Erythroblast (primary cell): ENCODE results near the gene SH3TC2.

ENCODE experiments used
- GATA1 ChIP-seq: IDR thresholded peaks from 2 replicates; pipeline ENCODE4 v1.6.1; 2011; ENCODE audit warnings: low read depth, mild to moderate bottlenecking, control low read depth, low read length, moderate library complexity
- POLR2A ChIP-seq: IDR thresholded peaks from 2 replicates; pipeline ENCODE4 v1.6.1; 2011; ENCODE audit warnings: mild to moderate bottlenecking, low read length

DNA sequence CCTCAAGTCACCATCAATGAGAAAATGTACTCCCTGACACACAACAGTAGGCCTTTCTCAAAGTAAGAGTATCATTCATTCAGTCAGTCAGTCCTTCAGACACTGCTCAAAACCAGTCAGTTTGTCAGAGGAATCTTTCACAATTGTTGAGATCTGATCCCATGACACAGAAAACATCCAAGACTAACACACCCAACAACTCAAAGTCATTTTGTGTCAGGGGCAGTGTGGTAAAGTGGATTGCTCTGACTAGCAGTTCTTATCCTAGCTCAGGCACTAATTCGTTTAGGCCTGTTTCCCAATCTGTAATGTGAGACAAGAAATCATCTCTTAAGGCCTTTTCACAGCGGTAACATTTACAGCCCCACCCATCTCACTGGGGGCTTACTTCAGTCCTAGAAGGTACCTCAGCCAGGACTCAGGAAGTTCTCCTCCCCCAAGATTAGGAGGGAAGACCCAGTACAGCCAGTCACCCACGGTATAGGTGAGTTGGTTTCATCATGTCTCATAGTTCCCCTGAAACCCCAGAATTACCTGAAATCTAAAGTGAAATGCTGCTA, 31.9 kb downstream of the SH3TC2 start:
- TF ChIP-seq POLR2A (no peak), GATA1 (no peak)
